ENCODE data around the gene SERPINE1.
A peak's percentile ranks its signal among the peaks of the same experiment; 100 is the strongest.

The SERPINE1 gene

DNA sequence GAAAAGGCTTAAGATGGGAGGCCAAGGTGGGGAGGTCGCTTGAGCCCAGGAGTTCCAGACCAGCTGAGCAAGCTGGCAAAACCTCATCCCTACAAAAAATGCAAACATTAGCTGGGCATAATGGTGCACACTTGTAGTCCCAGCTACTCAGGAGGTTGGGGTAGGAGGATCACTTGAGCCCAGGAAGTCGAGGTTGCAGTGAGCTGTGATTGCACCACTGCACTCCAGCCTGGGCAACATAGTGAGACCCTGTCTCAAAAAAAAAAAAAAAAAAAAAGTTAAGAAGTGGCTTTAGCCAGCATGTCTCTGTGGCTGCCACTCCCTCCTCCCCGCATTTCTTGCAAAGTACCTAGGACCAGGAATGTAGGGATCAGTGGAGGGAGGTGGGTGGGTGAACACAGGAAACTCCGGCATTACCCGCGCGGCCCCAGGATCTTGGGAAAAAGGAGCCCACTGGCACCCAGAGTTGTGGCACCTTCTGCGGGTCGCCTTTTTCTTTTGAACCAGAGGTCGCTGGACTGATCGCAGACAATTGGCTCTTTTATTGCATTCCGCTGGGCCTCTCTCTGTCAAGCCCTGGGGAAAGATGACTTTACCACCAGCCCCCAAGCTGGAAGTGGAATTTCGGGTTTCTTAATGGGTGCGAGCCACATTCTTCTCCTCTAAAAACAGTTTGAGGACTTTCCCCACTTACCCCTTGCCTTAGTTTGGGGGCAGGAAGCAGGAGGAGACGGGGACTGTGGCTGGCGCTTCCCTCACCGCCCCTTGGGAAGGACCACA lies 35.0 kb downstream of the SERPINE1 start:
- TF ChIP-seq CTCF (IDR thresholded peaks at IDR 0.05; ENCODE audit: low read depth, low read length): no peak
- no peak for DNase-seq (ENCODE audit: extremely low read depth, low read depth)

GRCh38 chr7:101162551-101163278 lies 35.8 kb downstream of the SERPINE1 start:
- no peak for DNase-seq (ENCODE audit: extremely low read depth, low read depth)
- TF ChIP-seq CTCF (IDR thresholded peaks at IDR 0.05; ENCODE audit: low read depth, low read length): no peak

- no peak for TF ChIP-seq CTCF (IDR thresholded peaks at IDR 0.05; ENCODE audit: low read depth, low read length)
- DNase-seq (ENCODE audit: extremely low read depth, low read depth): no peak
Measured at GRCh38 chr7:101163279-101164070, 36.6 kb downstream of the SERPINE1 start.

DNA sequence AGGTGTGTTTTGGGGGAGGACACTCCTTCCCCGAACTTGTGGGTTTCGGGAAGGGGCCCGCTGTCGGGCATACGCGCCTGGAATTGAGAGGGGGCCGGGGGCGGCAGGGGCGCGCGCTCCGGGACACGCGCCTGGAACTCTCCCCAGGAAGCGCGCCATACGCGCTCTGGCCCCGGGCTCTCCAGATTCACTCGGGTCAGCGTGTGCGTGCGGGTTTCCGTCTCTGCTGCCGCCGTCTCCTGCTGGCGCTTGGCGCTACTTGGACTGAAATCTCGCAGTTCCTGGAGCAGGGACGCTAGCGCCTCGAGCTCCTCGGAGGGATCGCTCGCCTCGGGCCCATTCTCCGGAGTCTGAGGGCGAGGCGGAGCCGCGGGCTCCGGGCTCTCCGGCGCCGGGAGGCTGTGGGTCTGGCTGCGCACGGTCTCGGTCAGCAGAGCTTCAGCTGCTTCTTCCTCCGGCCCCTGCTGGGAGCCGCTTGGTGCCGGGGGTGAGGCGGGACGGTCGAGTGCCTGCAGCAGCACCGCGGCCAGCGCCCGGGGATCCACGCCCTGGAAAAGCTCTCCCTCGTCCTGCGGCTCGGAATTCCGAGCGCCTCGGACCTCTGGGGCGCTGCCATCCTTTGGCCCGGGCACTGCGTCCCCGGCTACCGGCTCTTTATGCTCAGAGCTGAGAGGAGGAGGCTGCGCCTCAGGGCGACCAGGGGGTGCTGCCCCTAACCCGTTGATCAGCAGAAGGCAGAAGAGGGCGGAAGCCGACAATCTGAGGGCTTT lies 37.4 kb downstream of the SERPINE1 start:
- no peak; the same call in 1 of the 2 replicates for TF ChIP-seq CTCF (IDR thresholded peaks at IDR 0.05; ENCODE audit: low read depth, low read length)
- DNase-seq (ENCODE audit: extremely low read depth, low read depth): no peak

DNA sequence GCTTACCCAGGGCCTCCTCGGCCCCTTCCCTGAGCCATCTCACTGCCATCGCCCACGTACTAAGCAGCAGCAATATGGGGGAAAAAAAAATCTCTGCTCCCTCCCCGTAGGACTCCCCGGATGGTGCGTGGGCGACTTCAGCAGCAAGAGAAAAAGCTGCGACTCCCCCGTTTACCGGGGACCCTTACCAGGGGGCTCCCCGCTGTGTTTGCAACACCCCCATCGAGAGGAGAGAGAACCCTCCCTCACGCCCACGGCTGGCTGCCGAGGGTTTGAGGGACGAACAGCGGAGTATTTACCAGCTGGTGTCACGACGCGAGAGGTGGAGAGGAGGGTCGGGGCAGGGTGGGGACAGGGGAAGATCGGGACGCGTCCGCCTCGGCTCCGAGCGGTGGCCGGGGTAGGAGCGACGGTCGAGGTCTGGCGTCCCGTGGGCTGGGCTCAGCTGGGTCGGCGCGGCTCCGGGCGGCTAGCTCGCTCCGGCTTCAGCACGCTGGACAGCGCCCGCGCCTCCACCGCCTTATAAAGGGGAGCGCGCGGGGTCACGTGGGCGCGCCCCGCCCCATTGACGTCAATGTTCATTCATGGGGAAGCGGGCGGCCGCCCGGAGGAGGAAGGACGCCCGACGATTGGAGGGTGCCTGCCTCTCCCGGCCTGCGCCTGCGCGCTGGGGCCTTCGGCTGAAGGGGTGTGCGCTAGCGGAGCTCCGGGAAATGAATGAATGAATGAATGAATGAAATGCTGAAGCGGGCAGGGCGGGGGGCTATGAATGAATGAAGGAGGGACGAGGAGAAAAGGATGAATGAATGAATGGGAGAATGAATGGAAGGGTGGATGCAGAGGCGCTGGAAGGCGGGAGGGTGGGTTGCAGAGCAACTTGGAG lies 38.4 kb downstream of the SERPINE1 start, which contains the start of gene VGF:
TSS of gene VGF (minus strand) at position 495 of the 883 bp plus-strand sequence. CDS start 726 bp downstream, outside the sequence.
- DNase-seq (ENCODE audit: extremely low read depth, low read depth): peak; percentile 80
- TF ChIP-seq CTCF (IDR thresholded peaks at IDR 0.05; ENCODE audit: low read depth, low read length): no peak

Data from AG09319 (cell line).